SK-N-SH (cell line): ENCODE results near the gene RMI2.

ENCODE experiments used
- CTCF ChIP-seq: fragments of 200-600 bp; sonication (generic); IDR thresholded peaks from 2 replicates; pipeline ENCODE4 v1.6.1; 2017; ENCODE audit warnings: antibody characterized with exemption, mild to moderate bottlenecking, moderate library complexity
- ELF1 ChIP-seq: IDR thresholded peaks from 2 replicates; pipeline ENCODE4 v1.4.0; 2012
- EP300 ChIP-seq, 2 experiments: IDR thresholded peaks; 2 replicates each; pipeline versions ENCODE4 v1.4.0 to v1.6.1; 2012; ENCODE audit warnings: borderline replicate concordance in 1 of 2, low read depth in 1 of 2, low read length in 1 of 2
- EZH2phosphoT487 ChIP-seq: fragments of 200-600 bp; sonication (generic); IDR thresholded peaks from 2 replicates; pipeline ENCODE4 v1.6.1; 2017; ENCODE audit warnings: low read depth, mixed run types, mild to moderate bottlenecking, antibody characterized with exemption, moderate library complexity, borderline replicate concordance
- GATA2 ChIP-seq: sonication (generic); formaldehyde crosslinking; IDR thresholded peaks from 2 replicates; pipeline ENCODE4 v1.5.0; 2020; ENCODE audit warnings: mild to moderate bottlenecking, missing genetic modification reagents
- JUND ChIP-seq: IDR thresholded peaks from 2 replicates; pipeline ENCODE4 v1.4.0; 2012
- MAX ChIP-seq: IDR thresholded peaks from 2 replicates; pipeline ENCODE4 v1.4.0; 2012; ENCODE audit warnings: low read depth
- POLR2AphosphoS5 ChIP-seq: IDR thresholded peaks from 2 replicates; pipeline ENCODE4 v1.6.1; 2012; ENCODE audit warnings: low read depth, low read length
- RXRA ChIP-seq: IDR thresholded peaks from 2 replicates; pipeline ENCODE4 v1.4.0; 2012; ENCODE audit warnings: low read depth, mild to moderate bottlenecking, borderline replicate concordance
- SIN3A ChIP-seq: IDR thresholded peaks from 2 replicates; pipeline ENCODE4 v1.6.1; 2012; ENCODE audit warnings: low read depth, mild to moderate bottlenecking, low read length, moderate library complexity, borderline replicate concordance
- TAF1 ChIP-seq: IDR thresholded peaks from 2 replicates; pipeline ENCODE4 v1.6.1; 2012; ENCODE audit warnings: low read depth, mild to moderate bottlenecking, low read length, moderate library complexity, borderline replicate concordance
- TCF12 ChIP-seq: IDR thresholded peaks from 2 replicates; pipeline ENCODE4 v1.4.0; 2012
- YY1 ChIP-seq: IDR thresholded peaks from 2 replicates; pipeline ENCODE4 v1.4.0; 2012; ENCODE audit warnings: low read depth, mild to moderate bottlenecking

- TF ChIP-seq RXRA (no peak), ELF1 (no peak), GATA2 (no peak), JUND (no peak), CTCF (no peak), EZH2phosphoT487 (no peak), POLR2AphosphoS5 (no peak), YY1 (no peak), TAF1 (no peak), EP300 (IDR thresholded peaks at IDR 0.05; ENCODE audit: borderline replicate concordance in 1 of 2, low read depth in 1 of 2, low read length in 1 of 2) (no peak), SIN3A (no peak), TCF12 (no peak), MAX (no peak)
These were observed 22.2 kb downstream of the RMI2 start for GRCh38 chr16:11367483-11367906.
